Loucy (cell line): ENCODE measurements around the gene ABHD10.

Experiments
- CTCF ChIP-seq: fragments of 200-600 bp; sonication (generic); conservative IDR thresholded peaks from 2 replicates; pipeline ENCODE4 v1.5.1; 2014; ENCODE audit warnings: mild to moderate bottlenecking, antibody characterized with exemption, low read length
- EZH2phosphoT487 ChIP-seq: fragments of 200-600 bp; IDR thresholded peaks from 2 replicates; pipeline ENCODE4 v1.6.1; 2018; ENCODE audit warnings: antibody characterized with exemption, mild to moderate bottlenecking, moderate library complexity, borderline replicate concordance

GRCh38 chr3:111929484-111929883 lies 49.3 kb upstream of the ABHD10 start:
- TF ChIP-seq CTCF (no peak), EZH2phosphoT487 (no peak)
